Ishikawa (cell line): ENCODE data around the gene ALG14.
A peak's percentile ranks its signal among the peaks of the same experiment; 100 is the strongest.

Source experiments
- CEBPB ChIP-seq: IDR thresholded peaks from 2 replicates; pipeline ENCODE4 v1.6.1; 2012
- CREB1 ChIP-seq: IDR thresholded peaks from 2 replicates; pipeline ENCODE4 v1.6.1; 2012; ENCODE audit warnings: low read depth
- EGR1 ChIP-seq: IDR thresholded peaks from 2 replicates; pipeline ENCODE4 v1.6.1; 2012
- EP300 ChIP-seq: IDR thresholded peaks from 2 replicates; pipeline ENCODE4 v1.6.1; 2012; ENCODE audit warnings: borderline replicate concordance
- FOXM1 ChIP-seq: IDR thresholded peaks from 2 replicates; pipeline ENCODE4 v1.6.1; 2012; ENCODE audit warnings: low read depth, borderline replicate concordance
- MAX ChIP-seq: IDR thresholded peaks from 2 replicates; pipeline ENCODE4 v1.6.1; 2012
- NFIC ChIP-seq: IDR thresholded peaks from 2 replicates; pipeline ENCODE4 v1.6.1; 2012
- RAD21 ChIP-seq: IDR thresholded peaks from 2 replicates; pipeline ENCODE4 v1.6.1; 2012; ENCODE audit warnings: low read depth
- REST ChIP-seq: IDR thresholded peaks from 2 replicates; pipeline ENCODE4 v1.6.1; 2012; ENCODE audit warnings: low read depth, mild to moderate bottlenecking
- TAF1 ChIP-seq: IDR thresholded peaks from 2 replicates; pipeline ENCODE4 v1.6.1; 2012; ENCODE audit warnings: low read depth, mild to moderate bottlenecking
- TCF12 ChIP-seq: IDR thresholded peaks from 2 replicates; pipeline ENCODE4 v1.6.1; 2012; ENCODE audit warnings: low read depth
- TEAD4 ChIP-seq: IDR thresholded peaks from 2 replicates; pipeline ENCODE4 v1.6.1; 2012
- USF1 ChIP-seq: IDR thresholded peaks from 2 replicates; pipeline ENCODE4 v1.6.1; 2012
- YY1 ChIP-seq: IDR thresholded peaks from 2 replicates; pipeline ENCODE4 v1.6.1; 2012; ENCODE audit warnings: low read depth
- ZBTB7A ChIP-seq: IDR thresholded peaks from 2 replicates; pipeline ENCODE4 v1.6.1; 2012; ENCODE audit warnings: low read depth

ALG14 gene

GRCh38 chr1:94940738-94941137, 132.0 kb downstream of the ALG14 start:
- TF ChIP-seq TCF12: no peak
- no peak for TF ChIP-seq MAX
- TF ChIP-seq TAF1: no peak
- TF ChIP-seq YY1: no peak
- no peak for TF ChIP-seq CREB1
- TF ChIP-seq EGR1: no peak
- TF ChIP-seq ZBTB7A: no peak
- TF ChIP-seq EP300: no peak
- TF ChIP-seq FOXM1: no peak
- TF ChIP-seq REST: no peak
- no peak for TF ChIP-seq USF1
- no peak for TF ChIP-seq TEAD4
- no peak for TF ChIP-seq RAD21
- TF ChIP-seq NFIC: no peak
- no peak for TF ChIP-seq CEBPB

GRCh38 chr1:94937820-94938219, 134.9 kb downstream of the ALG14 start:
- TF ChIP-seq CREB1 (no peak), MAX (no peak), REST (no peak), ZBTB7A (no peak), TEAD4 (no peak), CEBPB (no peak), EGR1 (no peak), RAD21 (no peak), EP300 (no peak), FOXM1 (no peak), NFIC (no peak)

- no peak for TF ChIP-seq TEAD4
- TF ChIP-seq FOXM1: no peak
- no peak for TF ChIP-seq YY1
- no peak for TF ChIP-seq ZBTB7A
- TF ChIP-seq CREB1: no peak
- TF ChIP-seq USF1: no peak
- TF ChIP-seq TCF12: no peak
- no peak for TF ChIP-seq RAD21
- no peak for TF ChIP-seq NFIC
- TF ChIP-seq CEBPB: no peak
These were observed 135.7 kb downstream of the ALG14 start for GRCh38 chr1:94936861-94937620.

GRCh38 chr1:94935476-94935875, 137.3 kb downstream of the ALG14 start:
- TF ChIP-seq ZBTB7A (no peak), RAD21 (no peak), USF1 (no peak), EP300 (no peak)

GRCh38 chr1:94935034-94935433, 137.7 kb downstream of the ALG14 start:
- no peak for TF ChIP-seq EP300
- TF ChIP-seq EGR1: no peak
- TF ChIP-seq YY1: no peak
- no peak for TF ChIP-seq FOXM1
- TF ChIP-seq RAD21: no peak

- TF ChIP-seq NFIC: 0 out of 2 replicates have a peak, but pooled peaks have one; percentile 35
- TF ChIP-seq CEBPB: no peak
- TF ChIP-seq ZBTB7A: no peak
- no peak for TF ChIP-seq CREB1
These were observed 138.2 kb downstream of the ALG14 start for GRCh38 chr1:94934551-94934950.
